Keratinocyte (primary cell): ENCODE measurements around the gene CHAF1A.

ENCODE experiments used
- CTCF ChIP-seq, 3 experiments: IDR thresholded peaks in 1 of 3; conservative IDR thresholded peaks in 1 of 3; optimal IDR thresholded peaks in 1 of 3; 2 replicates in 2 of 3; 3 replicates in 1 of 3; pipeline versions ENCODE3 to v1.5.1; 2011; ENCODE audit warnings: low read length in 3 of 3, mild to moderate bottlenecking in 3 of 3, moderate library complexity in 2 of 3, control low read depth in 1 of 3, inconsistent platforms in 1 of 3; ENCODE audit not compliant: insufficient read depth in 2 of 3; ENCODE audit errors: extremely low read depth in 1 of 3
- EZH2 ChIP-seq: IDR thresholded peaks from one replicate; pipeline ENCODE4 v1.6.1; 2012; ENCODE audit warnings: inconsistent platforms, mild to moderate bottlenecking, low read length, moderate library complexity

- no peak for TF ChIP-seq CTCF (optimal IDR thresholded peaks at IDR 0.05 in 1 of 3, IDR thresholded peaks at IDR 0.05 in 1 of 3, conservative IDR thresholded peaks at IDR 0.05 in 1 of 3; ENCODE audit: extremely low read depth in 1 of 3, insufficient read depth in 2 of 3, low read length in 3 of 3)
- no peak for TF ChIP-seq EZH2
Measured at GRCh38 chr19:4428326-4428975, 26.0 kb downstream of the CHAF1A start.
